Measurements from ENCODE around the gene TMEM37. TPM values are rescaled to one million over a fixed set of nuclear protein-coding genes. Genes with fewer than 3 reads are reported as not detected.

Gene TMEM37
- total RNA-seq (59.4 TPM), polyA plus RNA-seq (ENCODE audit: insufficient read depth, low read depth, low replicate concordance) (221 TPM)
- long read RNA-seq, donor 1, transcript TMEM37-201 (2 exons, 1,688 nt) = major isoform, 18 of 20 reads
- long read RNA-seq, donor 1, partial matches to known transcripts = 0 of 20 reads
- long read RNA-seq, donor 1, other reads (novel, unspliced or antisense) = 0 of 20 reads
- long read RNA-seq, donor 2, transcript TMEM37-201 (2 exons, 1,688 nt) = major isoform, 33 of 33 reads
- long read RNA-seq, donor 2, partial matches to known transcripts = 0 of 33 reads
- long read RNA-seq, donor 2, other reads (novel, unspliced or antisense) = 0 of 33 reads
- long read RNA-seq, donor 3, transcript TMEM37-201 (2 exons, 1,688 nt) = major isoform, 47 of 73 reads
- long read RNA-seq, donor 3, transcript TMEM37-204 (2 exons, 820 nt) = minor isoform, 10 of 73 reads
- long read RNA-seq, donor 3, partial matches to known transcripts = 15 of 73 reads
- long read RNA-seq, donor 3, other reads (novel, unspliced or antisense) = 0 of 73 reads
- long read RNA-seq, donor 4, transcript TMEM37-201 (2 exons, 1,688 nt) = major isoform, 39 of 43 reads
- long read RNA-seq, donor 4, partial matches to known transcripts = 0 of 43 reads
- long read RNA-seq, donor 4, other reads (novel, unspliced or antisense) = 0 of 43 reads
- long read RNA-seq, donor 5, partial matches to known transcripts = 0 of 3 reads
- long read RNA-seq, donor 5, other reads (novel, unspliced or antisense) = 0 of 3 reads
- long read RNA-seq, donor 6, transcript TMEM37-201 (2 exons, 1,688 nt) = major isoform, 8 of 9 reads
- long read RNA-seq, donor 6, partial matches to known transcripts = 0 of 9 reads
- long read RNA-seq, donor 6, other reads (novel, unspliced or antisense) = 0 of 9 reads
- long read RNA-seq, donor 7, transcript TMEM37-201 (2 exons, 1,688 nt) = major isoform, 37 of 66 reads
- long read RNA-seq, donor 7, partial matches to known transcripts = 0 of 66 reads
- long read RNA-seq, donor 7, other reads (novel, unspliced or antisense) = 27 of 66 reads
- long read RNA-seq, donor 8, transcript TMEM37-201 (2 exons, 1,688 nt) = major isoform, 12 of 12 reads
- long read RNA-seq, donor 8, partial matches to known transcripts = 0 of 12 reads
- long read RNA-seq, donor 8, other reads (novel, unspliced or antisense) = 0 of 12 reads
- long read RNA-seq, donor 9, transcript TMEM37-201 (2 exons, 1,688 nt) = major isoform, 17 of 20 reads
- long read RNA-seq, donor 9, partial matches to known transcripts = 0 of 20 reads
- long read RNA-seq, donor 9, other reads (novel, unspliced or antisense) = 0 of 20 reads
- long read RNA-seq, donor 10, transcript TMEM37-201 (2 exons, 1,688 nt) = major isoform, 21 of 29 reads
- long read RNA-seq, donor 10, partial matches to known transcripts = 6 of 29 reads
- long read RNA-seq, donor 10, other reads (novel, unspliced or antisense) = 0 of 29 reads

GRCh38 chr2:119431155-119431975 is at the start of gene TMEM37:
Gene TMEM37, plus strand, starts transcription at chr2:119431854. Its CDS starts 50 bp downstream, at chr2:119431904.
- Histone ChIP-seq H3K36me3 (ENCODE audit: control insufficient read depth in 2 of 3, insufficient read depth in 3 of 3, low read length in 3 of 3) (no peaks in the 10 kb centered on the region), H3K9me3 (ENCODE audit: control insufficient read depth in 2 of 3, insufficient read depth in 1 of 3, low read length in 3 of 3) (no peaks in the 10 kb centered on the region), H3K4me3 (ENCODE audit: low read length in 3 of 3) (peak within 1 kb of the TSS; percentile 71 to 97 (median 90)), H3K9ac (ENCODE audit: low read length in 3 of 3) (peak within 1 kb of the TSS; percentile 61 to 99 (median 90)), H3K27ac (ENCODE audit: low read depth in 2 of 2, low read length in 2 of 2) (peak within 1 kb of the TSS; percentile 97 to 99), H3K27me3 (ENCODE audit: control insufficient read depth, insufficient read depth, low read length) (no peaks in the 10 kb centered on the region), H3K4me1 (ENCODE audit: control insufficient read depth in 2 of 3, insufficient read depth in 2 of 3, low read depth in 1 of 3, low read length in 3 of 3) (peaks cover 0 to 45% (median 27%) of the 10 kb centered on the region in 3 donors)
- FAIRE-seq (no peak), DNase-seq (peak; percentile 89 to 95 (median 91))
- TF ChIP-seq CTCF (IDR thresholded peaks at IDR 0.05; ENCODE audit: borderline replicate concordance, extremely low read depth, insufficient read depth) = no peak
- intact Hi-C loops (cut with DNase I) = no loop called here

- H3K4me3 ChIP-seq (ENCODE audit: low read length in 3 of 3) = no peak overlapping the region
- no peak for DNase-seq
- no peak overlapping the region for H3K27ac ChIP-seq (ENCODE audit: low read depth in 2 of 2, low read length in 2 of 2)
- no peaks in the 10 kb centered on the region for H3K36me3 ChIP-seq (ENCODE audit: control insufficient read depth in 2 of 3, insufficient read depth in 3 of 3, low read length in 3 of 3)
- peaks cover 0 to 11% (median 5%) of the 10 kb centered on the region in 3 donors for H3K4me1 ChIP-seq (ENCODE audit: control insufficient read depth in 2 of 3, insufficient read depth in 2 of 3, low read depth in 1 of 3, low read length in 3 of 3)
- H3K27me3 ChIP-seq (ENCODE audit: control insufficient read depth, insufficient read depth, low read length) = no peaks in the 10 kb centered on the region
- intact Hi-C loops (cut with DNase I) = no loop called here
- no peak for TF ChIP-seq CTCF (IDR thresholded peaks at IDR 0.05; ENCODE audit: borderline replicate concordance, extremely low read depth, insufficient read depth)
- no peaks in the 10 kb centered on the region for H3K9me3 ChIP-seq (ENCODE audit: control insufficient read depth in 2 of 3, insufficient read depth in 1 of 3, low read length in 3 of 3)
- H3K9ac ChIP-seq (ENCODE audit: low read length in 3 of 3) = no peak overlapping the region
- FAIRE-seq = no peak
These were observed 48.1 kb upstream of the TMEM37 start for GRCh38 chr2:119383410-119384140.

Data from kidney (tissue), 22 donors.